SU-DHL-6 (cell line): ENCODE measurements around the gene NLGN3.
A peak's percentile ranks its signal among the peaks of the same experiment; 100 is the strongest.

Experiments used
- H2AFZ ChIP-seq: fragments of 200-600 bp; sonication (generic); 2 replicates; pipeline ENCODE4 v1.6.1; 2014; ENCODE audit warnings: low read depth, mild to moderate bottlenecking, moderate library complexity, mixed read lengths, antibody characterized with exemption, low read length; ENCODE audit not compliant: severe bottlenecking
- H3F3A ChIP-seq: fragments of 200-600 bp; shearing (Covaris generic); 2 replicates; pipeline ENCODE4 v1.6.0; 2016; ENCODE audit warnings: antibody characterized with exemption, mild to moderate bottlenecking; ENCODE audit not compliant: insufficient read depth
- H3K27ac ChIP-seq: fragments of 200-600 bp; sonication (generic); 2 replicates; pipeline ENCODE4 v1.5.1; 2016; ENCODE audit warnings: low read depth, mild to moderate bottlenecking, low read length, moderate library complexity, mixed read lengths
- H3K27me3 ChIP-seq: fragments of 200-600 bp; sonication (generic), shearing (Covaris generic); 2 replicates; pipeline ENCODE4 v1.6.0; 2014; ENCODE audit warnings: mild to moderate bottlenecking, low read length
- H3K36me3 ChIP-seq: fragments of 200-600 bp; sonication (generic); 2 replicates; pipeline ENCODE4 v1.6.1; 2014; ENCODE audit warnings: mild to moderate bottlenecking, low read length, mixed read lengths
- H3K4me2 ChIP-seq: fragments of 300-600, 200-600 bp; shearing (Covaris generic), sonication (generic); 2 replicates; pipeline ENCODE4 v1.6.0; 2014; ENCODE audit warnings: low read length, low read depth, mild to moderate bottlenecking; ENCODE audit not compliant: poor library complexity, severe bottlenecking
- H3K4me3 ChIP-seq: fragments of 200-600 bp; sonication (generic); 2 replicates; pipeline ENCODE4 v1.5.1; 2014; ENCODE audit warnings: antibody characterized with exemption, low read length, mild to moderate bottlenecking, mixed read lengths; ENCODE audit not compliant: insufficient read depth, poor library complexity, severe bottlenecking
- H3K79me2 ChIP-seq: fragments of 200-600 bp; sonication (generic); 2 replicates; pipeline ENCODE4 v1.6.1; 2014; ENCODE audit warnings: mild to moderate bottlenecking, low read length, moderate library complexity; ENCODE audit not compliant: insufficient read depth
- H3K9ac ChIP-seq: fragments of 200-600 bp; sonication (generic); 2 replicates; pipeline ENCODE4 v1.7.0; 2014; ENCODE audit warnings: mild to moderate bottlenecking, low read length
- H3K9me2 ChIP-seq: fragments of 200-600 bp; sonication (generic); replicated peaks from 2 replicates; pipeline ENCODE4 v1.6.1; 2014; ENCODE audit warnings: low read length; ENCODE audit not compliant: insufficient read depth
- H3K9me3 ChIP-seq: fragments of 200-600 bp; sonication (generic); 2 replicates; pipeline ENCODE4 v1.6.1; 2014; ENCODE audit warnings: low read length, mixed read lengths; ENCODE audit not compliant: insufficient read depth
- H4K20me1 ChIP-seq: fragments of 200-600 bp; sonication (generic); 2 replicates; pipeline ENCODE4 v1.6.1; 2014; ENCODE audit warnings: low read depth, mild to moderate bottlenecking, antibody characterized with exemption, low read length, moderate library complexity, mixed read lengths
- CTCF ChIP-seq: fragments of 200-600 bp; sonication (generic); IDR thresholded peaks from one replicate; pipeline ENCODE4 v1.5.1; 2017; ENCODE audit warnings: antibody characterized with exemption, mild to moderate bottlenecking, low read length, moderate library complexity; ENCODE audit not compliant: insufficient read depth, poor library complexity, severe bottlenecking
- EZH2phosphoT487 ChIP-seq: fragments of 200-600 bp; sonication (generic), shearing (Covaris generic); conservative IDR thresholded peaks from 2 replicates; pipeline ENCODE4 v1.6.1; 2018; ENCODE audit warnings: mild to moderate bottlenecking, antibody characterized with exemption, low read length, moderate library complexity, mixed read lengths

Gene NLGN3

DNA sequence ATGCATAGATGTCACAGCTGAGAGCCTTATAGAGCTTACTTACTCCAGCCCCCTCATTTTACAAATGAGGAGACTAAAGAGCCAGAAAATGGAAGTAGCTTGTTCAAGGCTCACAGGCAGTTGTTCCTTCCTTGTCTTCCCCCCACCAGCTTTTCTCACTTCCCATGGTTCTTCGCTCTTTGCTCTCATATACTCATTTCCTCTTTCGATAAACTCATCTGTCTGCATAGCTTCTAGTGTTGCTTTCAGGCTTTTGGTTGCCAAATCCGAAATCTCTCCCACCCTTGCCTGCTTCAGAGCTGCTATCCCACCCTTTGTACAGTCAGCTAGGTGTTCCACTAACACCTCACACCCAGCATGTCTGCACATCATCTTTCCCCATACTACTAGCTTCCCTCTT, 53.4 kb downstream of the NLGN3 start:
- Histone ChIP-seq H3K9ac (peak overlapping the region; percentile 72), H3K4me2 (peak overlapping the region; percentile 78), H3K4me3 (peak overlapping the region; percentile 65), H3F3A (peaks cover 5% of the 10 kb centered on the region; the same call in 1 of the 2 replicates), H2AFZ (peak overlapping the region; percentile 85), H3K36me3 (no peaks in the 10 kb centered on the region), H4K20me1 (no peaks in the 10 kb centered on the region), H3K9me2 (no peaks in the 10 kb centered on the region), H3K79me2 (peaks cover 28% of the 10 kb centered on the region), H3K9me3 (no peaks in the 10 kb centered on the region), H3K27ac (peak overlapping the region; percentile 60), H3K27me3 (no peaks in the 10 kb centered on the region)
- TF ChIP-seq CTCF (no peak), EZH2phosphoT487 (no peak)

DNA sequence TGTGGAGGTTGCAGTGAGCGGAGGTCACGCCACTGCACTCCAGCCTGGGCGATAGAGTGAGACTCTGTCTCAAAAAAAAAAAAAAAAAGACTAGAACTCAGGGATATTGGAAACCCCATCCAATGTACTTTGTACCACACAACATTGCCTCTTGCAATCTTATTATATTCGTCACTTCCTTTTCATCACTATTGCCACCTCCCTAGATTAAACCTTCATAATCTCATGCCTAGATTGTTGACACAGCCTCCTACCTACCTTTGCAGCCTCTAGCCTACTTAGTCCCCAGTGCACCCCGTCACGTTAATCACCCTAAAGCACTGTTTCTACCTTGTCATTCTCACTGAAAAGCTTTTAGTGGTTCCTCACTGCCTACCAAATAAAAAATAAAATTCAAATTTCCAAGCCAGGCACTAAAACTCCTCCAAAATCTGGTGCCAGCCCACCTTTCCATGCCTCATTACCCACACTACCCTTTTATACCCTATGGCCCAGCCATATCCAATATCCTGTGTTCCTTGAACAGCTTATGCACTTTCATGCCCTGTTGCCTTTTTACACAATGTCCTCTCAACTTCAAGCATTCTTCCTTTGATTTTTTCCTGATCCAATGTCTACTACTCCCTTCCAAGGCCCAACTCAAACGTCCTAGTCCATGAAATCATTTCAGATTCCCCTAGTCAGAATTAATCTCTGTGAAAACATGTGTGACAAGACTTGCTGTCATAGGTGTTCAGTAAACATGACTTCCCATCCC, 54.8 kb downstream of the NLGN3 start:
- H3K4me3 ChIP-seq = no peak overlapping the region
- no peaks in the 10 kb centered on the region for H3K36me3 ChIP-seq
- H3K9me2 ChIP-seq = no peaks in the 10 kb centered on the region
- H3F3A ChIP-seq = peaks cover 5% of the 10 kb centered on the region; the same call in 1 of the 2 replicates
- peaks cover 25% of the 10 kb centered on the region for H3K79me2 ChIP-seq
- no peak overlapping the region for H3K9ac ChIP-seq
- no peak overlapping the region for H3K27ac ChIP-seq
- no peak overlapping the region for H2AFZ ChIP-seq
- H4K20me1 ChIP-seq = no peaks in the 10 kb centered on the region
- no peak overlapping the region for H3K4me2 ChIP-seq
- H3K9me3 ChIP-seq = no peaks in the 10 kb centered on the region
- TF ChIP-seq EZH2phosphoT487 = no peak
- no peak for TF ChIP-seq CTCF
- H3K27me3 ChIP-seq = no peaks in the 10 kb centered on the region

DNA sequence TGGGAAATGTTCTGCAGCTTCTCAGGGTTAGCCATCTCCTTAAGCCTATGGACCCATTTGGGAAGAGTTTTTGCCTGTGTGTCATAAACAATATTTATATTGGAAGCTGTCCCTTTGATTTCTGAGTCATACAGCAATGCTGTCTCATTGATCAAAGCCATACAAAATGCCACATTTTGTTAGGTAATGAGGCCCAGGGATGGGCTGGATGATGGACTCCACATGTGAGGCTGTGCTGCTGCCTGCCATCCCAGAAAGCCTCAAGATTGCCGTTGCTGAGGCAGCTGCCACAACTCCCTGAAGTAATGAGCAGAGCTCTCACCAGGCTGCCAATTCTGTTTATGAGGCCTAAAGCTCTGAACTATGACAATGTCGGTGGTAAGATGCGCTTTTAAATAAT, 66.2 kb downstream of the NLGN3 start:
- Histone ChIP-seq H3K9me3 (no peaks in the 10 kb centered on the region), H3K9me2 (no peaks in the 10 kb centered on the region), H3K27ac (no peak overlapping the region)

More for the DNA sequence above, 66.2 kb downstream of the NLGN3 start:
- Histone ChIP-seq H2AFZ (no peak overlapping the region), H3K9ac (no peak overlapping the region), H3F3A (no peaks in the 10 kb centered on the region), H4K20me1 (no peaks in the 10 kb centered on the region), H3K79me2 (no peaks in the 10 kb centered on the region), H3K4me3 (no peak overlapping the region), H3K27me3 (no peaks in the 10 kb centered on the region), H3K4me2 (no peak overlapping the region), H3K36me3 (no peaks in the 10 kb centered on the region)
- TF ChIP-seq CTCF = no peak
- TF ChIP-seq EZH2phosphoT487 = no peak
